Measurements from ENCODE around the gene FAM168A.

FAM168A gene

DNA sequence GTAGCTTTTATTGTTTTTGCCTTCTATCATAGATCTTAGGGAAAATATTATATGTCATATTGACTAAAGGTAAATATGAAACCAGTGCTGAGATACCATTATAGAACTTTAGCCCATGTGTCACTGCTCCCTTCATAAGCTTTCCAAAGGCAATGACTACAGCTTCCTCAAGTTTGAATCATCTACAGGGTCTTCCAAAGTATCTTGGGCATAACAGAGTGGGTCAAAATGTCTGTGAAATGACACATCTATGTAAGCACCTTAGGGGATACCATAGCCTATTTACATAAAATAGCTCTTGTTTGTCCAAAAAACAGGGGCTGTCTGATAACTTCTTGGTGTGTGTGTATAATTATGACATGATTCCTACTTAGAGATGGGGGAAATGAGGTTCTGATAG lies 169.2 kb downstream of the FAM168A start:
- no peak for TF ChIP-seq EZH2phosphoT487 (conservative IDR thresholded peaks at IDR 0.05; ENCODE audit: low read length)
- TF ChIP-seq, protein P1, sequence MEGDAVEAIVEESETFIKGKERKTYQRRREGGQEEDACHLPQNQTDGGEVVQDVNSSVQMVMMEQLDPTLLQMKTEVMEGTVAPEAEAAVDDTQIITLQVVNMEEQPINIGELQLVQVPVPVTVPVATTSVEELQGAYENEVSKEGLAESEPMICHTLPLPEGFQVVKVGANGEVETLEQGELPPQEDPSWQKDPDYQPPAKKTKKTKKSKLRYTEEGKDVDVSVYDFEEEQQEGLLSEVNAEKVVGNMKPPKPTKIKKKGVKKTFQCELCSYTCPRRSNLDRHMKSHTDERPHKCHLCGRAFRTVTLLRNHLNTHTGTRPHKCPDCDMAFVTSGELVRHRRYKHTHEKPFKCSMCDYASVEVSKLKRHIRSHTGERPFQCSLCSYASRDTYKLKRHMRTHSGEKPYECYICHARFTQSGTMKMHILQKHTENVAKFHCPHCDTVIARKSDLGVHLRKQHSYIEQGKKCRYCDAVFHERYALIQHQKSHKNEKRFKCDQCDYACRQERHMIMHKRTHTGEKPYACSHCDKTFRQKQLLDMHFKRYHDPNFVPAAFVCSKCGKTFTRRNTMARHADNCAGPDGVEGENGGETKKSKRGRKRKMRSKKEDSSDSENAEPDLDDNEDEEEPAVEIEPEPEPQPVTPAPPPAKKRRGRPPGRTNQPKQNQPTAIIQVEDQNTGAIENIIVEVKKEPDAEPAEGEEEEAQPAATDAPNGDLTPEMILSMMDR (IDR thresholded peaks at IDR 0.05; ENCODE audit: insufficient read depth, low read length, poor library complexity, severe bottlenecking): no peak
- Histone ChIP-seq H3K27me3 (ENCODE audit: low read length) (no peaks in the 10 kb centered on the region), H3K9me2 (replicated peaks; ENCODE audit: insufficient read depth, low read length) (no peaks in the 10 kb centered on the region), H3K79me2 (ENCODE audit: insufficient read depth, low read length) (no peaks in the 10 kb centered on the region), H3K9me3 (ENCODE audit: insufficient read depth, low read length) (no peaks in the 10 kb centered on the region), H3F3A (ENCODE audit: insufficient read depth) (no peaks in the 10 kb centered on the region), H3K27ac (ENCODE audit: low read depth, low read length) (no peak overlapping the region), H3K36me3 (ENCODE audit: low read length) (no peaks in the 10 kb centered on the region), H3K4me2 (ENCODE audit: low read depth, low read length, poor library complexity, severe bottlenecking) (no peak overlapping the region), H3K4me3 (ENCODE audit: insufficient read depth, low read length, poor library complexity, severe bottlenecking) (no peak overlapping the region), H2AFZ (ENCODE audit: low read depth, low read length, severe bottlenecking) (no peak overlapping the region), H4K20me1 (ENCODE audit: low read depth, low read length) (no peaks in the 10 kb centered on the region), H3K9ac (ENCODE audit: low read length) (no peak overlapping the region)

DNA sequence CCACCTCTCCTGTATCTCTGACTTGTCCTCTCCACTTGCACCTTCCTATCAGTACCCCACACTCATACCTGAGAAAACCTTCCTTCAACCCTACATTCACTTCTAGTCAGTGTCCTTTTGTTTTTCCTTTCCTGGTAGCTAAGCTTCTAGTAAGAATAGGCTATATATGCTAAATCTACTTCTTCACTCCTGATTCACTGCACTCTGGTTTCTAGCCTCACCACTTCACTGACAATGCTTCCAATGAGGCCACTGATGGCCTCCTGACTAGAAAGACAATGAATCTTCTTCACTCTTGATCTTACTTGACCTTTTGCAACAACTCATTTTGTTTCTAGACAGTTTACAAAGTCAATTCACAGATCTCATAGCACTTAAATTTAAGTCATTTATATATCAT lies 169.7 kb downstream of the FAM168A start:
- Histone ChIP-seq H3K27me3 (ENCODE audit: low read length) (no peaks in the 10 kb centered on the region), H3K79me2 (ENCODE audit: insufficient read depth, low read length) (no peaks in the 10 kb centered on the region), H3K4me2 (ENCODE audit: low read depth, low read length, poor library complexity, severe bottlenecking) (no peak overlapping the region), H2AFZ (ENCODE audit: low read depth, low read length, severe bottlenecking) (no peak overlapping the region), H4K20me1 (ENCODE audit: low read depth, low read length) (no peaks in the 10 kb centered on the region), H3K9ac (ENCODE audit: low read length) (no peak overlapping the region), H3K9me2 (replicated peaks; ENCODE audit: insufficient read depth, low read length) (no peaks in the 10 kb centered on the region), H3K9me3 (ENCODE audit: insufficient read depth, low read length) (no peaks in the 10 kb centered on the region), H3K27ac (ENCODE audit: low read depth, low read length) (no peak overlapping the region), H3K36me3 (ENCODE audit: low read length) (no peaks in the 10 kb centered on the region), H3K4me3 (ENCODE audit: insufficient read depth, low read length, poor library complexity, severe bottlenecking) (no peak overlapping the region), H3F3A (ENCODE audit: insufficient read depth) (no peaks in the 10 kb centered on the region)
- TF ChIP-seq EZH2phosphoT487 (conservative IDR thresholded peaks at IDR 0.05; ENCODE audit: low read length): no peak
- TF ChIP-seq, protein P1 (IDR thresholded peaks at IDR 0.05; ENCODE audit: insufficient read depth, low read length, poor library complexity, severe bottlenecking): no peak

DNA sequence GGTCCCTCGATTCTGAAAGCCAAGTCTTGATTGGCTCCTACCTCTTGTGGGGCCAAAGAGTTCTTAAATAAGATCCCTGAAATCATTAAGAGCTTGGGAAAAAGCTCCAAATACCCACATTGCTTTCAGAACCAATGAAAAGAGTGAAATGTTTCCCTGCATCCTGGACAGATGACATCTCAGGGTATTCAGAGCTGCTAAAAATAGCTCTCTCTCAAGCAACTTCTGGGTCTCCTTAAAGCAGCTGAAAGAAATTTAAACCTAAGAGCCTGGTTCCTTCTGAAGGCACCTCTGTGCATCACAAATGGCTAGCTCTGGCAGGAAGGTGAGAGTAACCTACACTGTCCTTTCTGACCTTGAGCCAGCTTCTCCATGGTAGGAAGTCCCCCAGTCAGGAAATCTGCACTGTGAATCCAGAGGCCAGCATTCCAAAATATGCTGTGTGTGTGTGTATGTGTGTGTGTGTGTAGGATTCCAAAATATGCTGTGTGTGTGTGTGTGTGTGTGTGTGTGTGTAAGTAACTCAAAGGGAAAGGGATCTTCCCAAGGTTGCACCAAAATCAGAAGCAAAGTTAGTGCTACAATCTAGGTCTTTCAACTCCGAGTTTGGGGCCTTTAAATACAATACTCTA lies 171.6 kb downstream of the FAM168A start:
- no peaks in the 10 kb centered on the region for H3K9me3 ChIP-seq (ENCODE audit: insufficient read depth, low read length)
- H3K27ac ChIP-seq (ENCODE audit: low read depth, low read length): no peak overlapping the region
- H3F3A ChIP-seq (ENCODE audit: insufficient read depth): no peaks in the 10 kb centered on the region
- TF ChIP-seq, protein P1 (IDR thresholded peaks at IDR 0.05; ENCODE audit: insufficient read depth, low read length, poor library complexity, severe bottlenecking): no peak
- no peak for TF ChIP-seq EZH2phosphoT487 (conservative IDR thresholded peaks at IDR 0.05; ENCODE audit: low read length)
- no peak overlapping the region for H3K4me2 ChIP-seq (ENCODE audit: low read depth, low read length, poor library complexity, severe bottlenecking)
- no peaks in the 10 kb centered on the region for H3K79me2 ChIP-seq (ENCODE audit: insufficient read depth, low read length)
- no peak overlapping the region for H2AFZ ChIP-seq (ENCODE audit: low read depth, low read length, severe bottlenecking)
- no peak overlapping the region for H3K9ac ChIP-seq (ENCODE audit: low read length)
- H3K4me3 ChIP-seq (ENCODE audit: insufficient read depth, low read length, poor library complexity, severe bottlenecking): no peak overlapping the region
- no peaks in the 10 kb centered on the region for H4K20me1 ChIP-seq (ENCODE audit: low read depth, low read length)
- H3K36me3 ChIP-seq (ENCODE audit: low read length): no peaks in the 10 kb centered on the region
- H3K27me3 ChIP-seq (ENCODE audit: low read length): no peaks in the 10 kb centered on the region
- H3K9me2 ChIP-seq (replicated peaks; ENCODE audit: insufficient read depth, low read length): no peaks in the 10 kb centered on the region
